GM23248 (cell line): ENCODE measurements around the gene IL10RB. TPM values are rescaled to one million over a fixed set of nuclear protein-coding genes. Genes with fewer than 3 reads are reported as not detected.

Experiments
- DNase-seq: peaks from one replicate; pipeline ENCODE4 v3.0.0-alpha.2; 2015
- H2AFZ ChIP-seq: fragments of 200-600 bp; sonication (generic); 2 replicates; pipeline ENCODE4 v1.6.1; 2016; ENCODE audit warnings: antibody characterized with exemption
- H3F3A ChIP-seq: fragments of 200-600 bp; sonication (generic); 2 replicates; pipeline ENCODE4 v1.6.1; 2016; ENCODE audit warnings: mild to moderate bottlenecking, antibody characterized with exemption, mixed run types; ENCODE audit not compliant: insufficient read depth
- H3K27ac ChIP-seq: fragments of 200-600 bp; sonication (generic); 2 replicates; pipeline ENCODE4 v1.5.1; 2016; ENCODE audit warnings: mild to moderate bottlenecking
- H3K27me3 ChIP-seq: fragments of 200-600 bp; sonication (generic); replicated peaks from 2 replicates; pipeline ENCODE4 v1.6.1; 2016; ENCODE audit warnings: mild to moderate bottlenecking; ENCODE audit not compliant: insufficient read depth
- H3K36me3 ChIP-seq: fragments of 200-600 bp; sonication (generic); 2 replicates; pipeline ENCODE4 v1.6.1; 2016; ENCODE audit warnings: low read depth, mild to moderate bottlenecking
- H3K4me1 ChIP-seq: fragments of 200-600 bp; sonication (generic); 2 replicates; pipeline ENCODE4 v1.6.1; 2016; ENCODE audit warnings: mild to moderate bottlenecking; ENCODE audit not compliant: insufficient read depth
- H3K4me2 ChIP-seq: fragments of 200-600 bp; sonication (generic); one replicate; pipeline ENCODE4 v1.6.1; 2016; ENCODE audit warnings: mild to moderate bottlenecking; ENCODE audit not compliant: unreplicated experiment
- H3K4me3 ChIP-seq: fragments of 200-600 bp; sonication (generic); 2 replicates; pipeline ENCODE4 v1.5.1; 2016; ENCODE audit warnings: mild to moderate bottlenecking
- H3K79me2 ChIP-seq: fragments of 200-600 bp; sonication (generic); 2 replicates; pipeline ENCODE4 v1.6.1; 2016; ENCODE audit warnings: mild to moderate bottlenecking; ENCODE audit not compliant: insufficient read depth
- H3K9ac ChIP-seq: fragments of 200-600 bp; sonication (generic); 2 replicates; pipeline ENCODE4 v1.6.1; 2016; ENCODE audit warnings: mild to moderate bottlenecking
- H3K9me2 ChIP-seq: fragments of 200-600 bp; sonication (generic); 2 replicates; pipeline ENCODE4 v1.6.1; 2016; ENCODE audit warnings: mixed run types, mild to moderate bottlenecking, moderate library complexity; ENCODE audit not compliant: insufficient read depth
- H3K9me3 ChIP-seq: fragments of 200-600 bp; sonication (generic); one replicate; pipeline ENCODE4 v1.6.1; 2017; ENCODE audit warnings: low read depth
- H4K20me1 ChIP-seq: fragments of 200-600 bp; sonication (generic); 2 replicates; pipeline ENCODE4 v1.6.0; 2016; ENCODE audit not compliant: insufficient read depth
- EZH2 ChIP-seq: fragments of 200-600 bp; sonication (generic); IDR thresholded peaks from 2 replicates; pipeline ENCODE4 v1.6.1; 2018; ENCODE audit warnings: antibody characterized with exemption, mild to moderate bottlenecking; ENCODE audit not compliant: insufficient read depth, poor library complexity, severe bottlenecking
- EZH2phosphoT487 ChIP-seq: fragments of 200-600 bp; sonication (generic); IDR thresholded peaks from 2 replicates; pipeline ENCODE4 v1.6.1; 2018; ENCODE audit warnings: antibody characterized with exemption, moderate library complexity, mild to moderate bottlenecking, low read depth; ENCODE audit not compliant: insufficient read depth
- WGBS, 2 experiments: methylation state at CpG; one replicate each; pipeline ENCODE4 v1.1.6; 2015 to 2017; ENCODE audit warnings: low lambda C conversion rate in 2 of 2, low coverage in 1 of 2; ENCODE audit errors: missing lambda C conversion rate in 2 of 2; 5-methylcytosine and 5-hydroxymethylcytosine counted together
- in situ Hi-C: fragments of 300-500 bp; cut with MboI; formaldehyde crosslinking; loops from 2 replicates; pipeline ENCODE4 v1.15.0; 2020
- polyA plus RNA-seq: library from polyadenylated mRNA; unstranded; fragments of >200 nt; fragmentation: Nextera tagmentation; extraction: Ambion mirVana; gene quantifications from 2 replicates; pipeline ENCODE4 v1.2.1, GENCODE V29; 2016
- total RNA-seq: library from RNA; depleted of rRNA; stranded (reverse); fragments of >200 nt; shearing (Covaris generic); gene quantifications from 2 replicates; pipeline ENCODE4 v1.2.3, GENCODE V29; 2014

IL10RB gene
- total and polyA plus RNA-seq, 2 experiments from 2014 or later: 49.3 to 52.4 TPM

DNA sequence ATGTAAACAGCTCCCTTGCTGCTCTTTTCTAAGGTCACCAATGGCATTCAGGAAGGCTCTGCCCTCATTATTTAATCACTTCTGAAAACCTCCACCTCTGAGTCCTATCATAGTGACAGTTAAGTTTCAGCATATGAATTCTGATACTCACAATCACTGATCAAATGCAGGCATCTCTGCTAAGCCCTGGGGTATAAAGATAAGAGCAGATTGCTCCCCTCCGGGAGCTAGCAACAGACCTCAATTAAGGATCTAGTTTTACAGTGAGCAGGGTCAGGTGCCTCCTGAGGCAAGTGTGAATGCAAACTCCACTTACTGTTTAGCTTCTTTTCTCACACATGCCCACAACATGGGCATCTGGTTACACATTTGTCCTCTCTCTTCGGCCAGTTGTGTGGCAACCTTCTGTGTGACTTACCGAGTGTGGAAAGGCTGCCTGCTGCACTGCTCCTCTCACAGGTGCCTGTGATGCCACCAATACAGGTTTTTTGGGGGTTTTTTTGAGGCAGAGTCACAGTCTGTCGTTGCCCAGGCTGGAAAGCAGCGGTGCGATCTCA is 15.0 kb downstream of the IL10RB start:
- H3K4me1 ChIP-seq: no peaks in the 10 kb centered on the region
- in situ Hi-C loops: no loop called here
- no peaks in the 10 kb centered on the region for H3K79me2 ChIP-seq
- 88 to 89% methylated on average over 6 of the region's 6 CpGs for WGBS, 2 experiments
- H3F3A ChIP-seq: no peaks in the 10 kb centered on the region
- no peak overlapping the region for H2AFZ ChIP-seq
- H3K4me2 ChIP-seq: no peak overlapping the region
- DNase-seq: no peak
- H3K27me3 ChIP-seq: no peaks in the 10 kb centered on the region
- peaks cover 41% of the 10 kb centered on the region for H3K36me3 ChIP-seq
- no peak overlapping the region for H3K9ac ChIP-seq
- TF ChIP-seq EZH2: no peak
- no peak for TF ChIP-seq EZH2phosphoT487
- no peaks in the 10 kb centered on the region for H3K9me3 ChIP-seq
- no peaks in the 10 kb centered on the region for H4K20me1 ChIP-seq
- H3K27ac ChIP-seq: no peak overlapping the region
- H3K9me2 ChIP-seq: no peaks in the 10 kb centered on the region; the same call in 1 of the 2 replicates
- no peak overlapping the region for H3K4me3 ChIP-seq

DNA sequence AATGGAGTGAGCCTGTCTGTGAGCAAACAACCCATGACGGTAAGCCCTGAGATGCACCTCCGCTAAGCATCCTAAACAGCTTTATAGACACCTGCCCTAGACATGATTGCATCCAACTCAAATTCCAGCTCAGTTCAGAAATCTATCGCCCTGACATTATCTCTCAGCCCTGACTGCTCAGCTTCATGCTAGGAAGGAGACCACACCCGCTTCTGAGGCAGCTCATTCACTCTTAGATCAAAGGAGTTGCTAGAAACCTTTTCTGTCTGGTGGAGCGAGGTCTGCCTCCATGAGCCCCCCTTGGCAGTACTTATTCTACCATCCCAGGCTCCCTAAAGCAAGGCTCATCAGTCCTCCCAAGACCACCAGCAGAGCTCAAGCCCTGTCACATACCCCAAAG is 17.0 kb downstream of the IL10RB start:
- Histone ChIP-seq H3K4me2 (no peak overlapping the region), H3K79me2 (no peaks in the 10 kb centered on the region), H3K36me3 (peaks cover 34% of the 10 kb centered on the region), H4K20me1 (no peaks in the 10 kb centered on the region), H3K4me1 (peaks cover 9% of the 10 kb centered on the region), H3K9me3 (no peaks in the 10 kb centered on the region), H2AFZ (no peak overlapping the region), H3F3A (no peaks in the 10 kb centered on the region), H3K9ac (no peak overlapping the region), H3K4me3 (no peak overlapping the region), H3K9me2 (no peaks in the 10 kb centered on the region), H3K27me3 (no peaks in the 10 kb centered on the region), H3K27ac (no peak overlapping the region)
- DNase-seq: no peak
- TF ChIP-seq EZH2: no peak
- no peak for TF ChIP-seq EZH2phosphoT487
- 97 to 99% methylated on average over 5 of the region's 5 CpGs for WGBS, 2 experiments
- in situ Hi-C loops: no loop called here

DNA sequence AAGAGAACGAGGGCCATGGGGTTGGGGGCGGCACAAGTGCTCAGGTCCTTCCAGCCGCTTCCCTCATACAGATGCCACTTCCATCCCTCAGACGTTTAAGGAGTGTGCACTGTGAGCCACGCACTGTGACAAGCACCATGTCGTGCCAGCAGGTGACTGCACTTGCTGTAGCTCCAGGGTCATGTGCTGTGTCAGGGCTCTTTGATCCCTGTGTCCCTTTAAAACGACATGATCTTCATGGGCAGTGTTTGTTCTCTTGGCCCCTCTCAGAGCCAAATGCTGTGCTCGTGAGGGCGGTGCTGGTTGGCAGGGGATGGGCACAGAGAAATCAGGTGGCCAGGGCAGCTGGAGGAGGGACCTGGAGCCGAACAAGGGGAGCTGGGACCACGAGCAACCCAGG is 19.9 kb downstream of the IL10RB start:
- H3K4me2 ChIP-seq: no peak overlapping the region
- TF ChIP-seq EZH2 (no peak), EZH2phosphoT487 (no peak)
- H3K27me3 ChIP-seq: no peaks in the 10 kb centered on the region
- H3K9me2 ChIP-seq: no peaks in the 10 kb centered on the region
- H3K9me3 ChIP-seq: no peaks in the 10 kb centered on the region
- no peak overlapping the region for H3K9ac ChIP-seq
- no peaks in the 10 kb centered on the region for H3K79me2 ChIP-seq
- H3K4me3 ChIP-seq: no peak overlapping the region
- no peak for DNase-seq
- WGBS, 2 experiments: 68 to 71% methylated on average over 11 of the region's 11 CpGs
- in situ Hi-C loops: no loop called here
- no peak overlapping the region for H2AFZ ChIP-seq
- peaks cover 12% of the 10 kb centered on the region; the same call in 1 of the 2 replicates for H3K36me3 ChIP-seq
- no peaks in the 10 kb centered on the region for H3F3A ChIP-seq
- H3K4me1 ChIP-seq: peaks cover 9% of the 10 kb centered on the region
- no peak overlapping the region for H3K27ac ChIP-seq
- H4K20me1 ChIP-seq: no peaks in the 10 kb centered on the region

DNA sequence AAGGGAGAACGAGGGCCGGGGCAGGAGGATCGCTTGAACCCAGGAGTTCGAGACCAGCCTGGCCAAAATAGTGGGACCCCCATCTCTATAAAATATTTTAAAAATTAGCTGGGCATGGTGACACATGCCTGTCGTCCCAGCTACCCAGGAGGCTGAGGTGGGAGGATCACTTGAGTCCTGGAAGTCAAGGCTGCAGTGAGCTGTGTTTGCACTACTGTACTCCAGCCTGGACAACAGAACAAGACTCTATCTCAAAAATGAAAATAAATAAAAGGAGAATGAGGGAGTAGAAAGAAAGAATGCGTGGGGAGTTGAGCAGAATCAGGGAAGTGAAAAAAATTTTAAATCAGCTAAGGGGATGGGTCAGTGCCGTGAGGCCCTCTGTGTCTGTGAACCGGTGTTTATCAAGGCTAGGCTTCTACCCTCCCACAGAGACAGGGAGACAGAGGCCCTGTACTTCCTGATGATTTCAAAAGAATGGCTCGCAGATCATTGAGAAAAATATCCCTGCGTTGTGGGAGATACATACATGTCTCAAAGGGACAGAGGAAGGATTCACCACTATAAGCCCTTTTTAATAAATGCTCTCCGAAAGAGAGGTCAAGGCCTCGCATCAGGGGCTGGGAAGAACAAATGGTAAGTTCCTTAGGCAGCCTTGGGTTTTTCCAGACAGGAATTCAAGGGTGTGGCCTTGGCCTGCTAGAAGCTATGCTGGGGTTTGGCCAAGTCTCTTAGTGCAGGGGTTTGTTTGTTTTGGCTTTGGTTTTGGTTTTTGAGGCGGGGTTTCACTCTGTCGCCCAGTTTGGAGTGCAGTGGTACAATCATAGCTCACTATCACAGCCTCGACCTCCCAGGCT is 20.7 kb downstream of the IL10RB start:
- Histone ChIP-seq H2AFZ (peak overlapping the region; percentile 25; the same call in 1 of the 2 replicates), H3K9me2 (no peaks in the 10 kb centered on the region), H3K9ac (no peak overlapping the region), H3K27ac (no peak overlapping the region), H4K20me1 (no peaks in the 10 kb centered on the region), H3K36me3 (peaks cover 10% of the 10 kb centered on the region; the same call in 1 of the 2 replicates), H3K79me2 (no peaks in the 10 kb centered on the region), H3K4me1 (peaks cover 9% of the 10 kb centered on the region), H3F3A (no peaks in the 10 kb centered on the region), H3K4me2 (peak overlapping the region; percentile 11), H3K4me3 (no peak overlapping the region), H3K9me3 (no peaks in the 10 kb centered on the region), H3K27me3 (no peaks in the 10 kb centered on the region)
- WGBS, 2 experiments: 74 to 77% methylated on average over 15 of the region's 15 CpGs
- no peak for TF ChIP-seq EZH2phosphoT487
- no peak for TF ChIP-seq EZH2
- peak; percentile 57 for DNase-seq
- in situ Hi-C loops: no loop called here
